GM21528 (cell line): ENCODE data around the gene LYST.
"Not testable (repeated sequence)": the region's sequence is repeated elsewhere in the genome, so short reads cannot be mapped to it uniquely, and the experiment has no call there.

Source experiments
- ATAC-seq: cut with Tn5 transposase; IDR thresholded peaks from one replicate; pipeline ENCODE4 v1.9.1; 2021; ENCODE audit warnings: mild to moderate bottlenecking, moderate library complexity; ENCODE audit not compliant: unreplicated experiment, low FRiP score

The LYST gene, protein sequence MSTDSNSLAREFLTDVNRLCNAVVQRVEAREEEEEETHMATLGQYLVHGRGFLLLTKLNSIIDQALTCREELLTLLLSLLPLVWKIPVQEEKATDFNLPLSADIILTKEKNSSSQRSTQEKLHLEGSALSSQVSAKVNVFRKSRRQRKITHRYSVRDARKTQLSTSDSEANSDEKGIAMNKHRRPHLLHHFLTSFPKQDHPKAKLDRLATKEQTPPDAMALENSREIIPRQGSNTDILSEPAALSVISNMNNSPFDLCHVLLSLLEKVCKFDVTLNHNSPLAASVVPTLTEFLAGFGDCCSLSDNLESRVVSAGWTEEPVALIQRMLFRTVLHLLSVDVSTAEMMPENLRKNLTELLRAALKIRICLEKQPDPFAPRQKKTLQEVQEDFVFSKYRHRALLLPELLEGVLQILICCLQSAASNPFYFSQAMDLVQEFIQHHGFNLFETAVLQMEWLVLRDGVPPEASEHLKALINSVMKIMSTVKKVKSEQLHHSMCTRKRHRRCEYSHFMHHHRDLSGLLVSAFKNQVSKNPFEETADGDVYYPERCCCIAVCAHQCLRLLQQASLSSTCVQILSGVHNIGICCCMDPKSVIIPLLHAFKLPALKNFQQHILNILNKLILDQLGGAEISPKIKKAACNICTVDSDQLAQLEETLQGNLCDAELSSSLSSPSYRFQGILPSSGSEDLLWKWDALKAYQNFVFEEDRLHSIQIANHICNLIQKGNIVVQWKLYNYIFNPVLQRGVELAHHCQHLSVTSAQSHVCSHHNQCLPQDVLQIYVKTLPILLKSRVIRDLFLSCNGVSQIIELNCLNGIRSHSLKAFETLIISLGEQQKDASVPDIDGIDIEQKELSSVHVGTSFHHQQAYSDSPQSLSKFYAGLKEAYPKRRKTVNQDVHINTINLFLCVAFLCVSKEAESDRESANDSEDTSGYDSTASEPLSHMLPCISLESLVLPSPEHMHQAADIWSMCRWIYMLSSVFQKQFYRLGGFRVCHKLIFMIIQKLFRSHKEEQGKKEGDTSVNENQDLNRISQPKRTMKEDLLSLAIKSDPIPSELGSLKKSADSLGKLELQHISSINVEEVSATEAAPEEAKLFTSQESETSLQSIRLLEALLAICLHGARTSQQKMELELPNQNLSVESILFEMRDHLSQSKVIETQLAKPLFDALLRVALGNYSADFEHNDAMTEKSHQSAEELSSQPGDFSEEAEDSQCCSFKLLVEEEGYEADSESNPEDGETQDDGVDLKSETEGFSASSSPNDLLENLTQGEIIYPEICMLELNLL (N-terminal part only)

DNA sequence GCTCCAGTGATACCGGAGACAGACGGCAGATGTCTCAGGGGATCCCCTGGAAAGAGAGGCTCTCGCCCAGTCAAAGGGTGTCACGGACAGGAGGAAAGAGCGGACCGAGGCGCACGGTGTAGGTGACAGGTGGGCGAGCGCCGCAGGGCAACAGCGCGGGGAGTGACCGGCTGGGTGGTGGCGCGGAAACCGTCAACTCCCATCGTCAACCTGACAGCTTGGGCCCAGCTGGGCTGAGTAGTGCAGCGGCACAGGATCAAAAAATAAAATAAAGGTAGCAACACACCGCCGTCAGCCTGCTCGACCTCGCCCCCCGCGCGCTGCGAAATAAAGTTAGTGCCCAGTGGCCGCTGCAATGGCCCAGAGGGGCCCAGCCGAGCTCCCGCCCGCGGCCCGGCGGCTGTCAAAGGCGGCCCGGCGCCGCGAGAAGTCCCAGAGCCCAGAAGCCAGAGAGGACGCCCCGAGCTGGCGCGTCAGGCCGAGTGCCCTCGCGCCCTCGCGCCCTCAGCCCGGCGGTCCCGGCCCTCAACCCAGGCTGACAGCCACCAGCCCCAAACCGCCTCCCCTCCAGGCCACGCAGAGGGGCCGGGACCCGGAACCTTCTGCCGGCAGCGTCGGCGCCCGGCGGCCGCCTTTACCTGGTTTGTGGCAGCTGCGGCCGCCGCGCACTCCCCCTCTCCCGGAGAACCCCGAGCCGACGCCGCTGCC lies at the start of gene LYST:
Gene LYST, minus strand, starts transcription at position 702 of the 708 bp plus-strand sequence. CDS start 36,489 bp downstream, outside the sequence.
- ATAC-seq, result peak; percentile 50

DNA sequence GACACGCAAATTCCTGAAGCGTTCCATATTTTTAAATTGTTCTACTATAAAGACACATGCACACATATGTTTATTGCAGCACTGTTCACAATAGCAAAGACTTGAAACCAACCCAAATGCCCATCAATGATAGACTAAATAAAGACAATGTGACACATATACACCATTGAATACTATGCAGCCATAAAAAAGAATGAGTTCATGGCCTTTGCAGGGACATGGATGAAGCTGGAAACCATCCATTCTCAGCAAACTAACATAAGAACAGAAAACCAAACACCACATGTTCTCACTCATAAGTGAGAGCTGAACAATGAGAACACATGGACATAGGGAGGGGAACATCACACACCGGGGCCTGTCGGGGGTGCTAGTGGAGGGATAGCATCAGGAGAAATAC lies 48.8 kb upstream of the LYST start:
- not testable (repeated sequence) for ATAC-seq

DNA sequence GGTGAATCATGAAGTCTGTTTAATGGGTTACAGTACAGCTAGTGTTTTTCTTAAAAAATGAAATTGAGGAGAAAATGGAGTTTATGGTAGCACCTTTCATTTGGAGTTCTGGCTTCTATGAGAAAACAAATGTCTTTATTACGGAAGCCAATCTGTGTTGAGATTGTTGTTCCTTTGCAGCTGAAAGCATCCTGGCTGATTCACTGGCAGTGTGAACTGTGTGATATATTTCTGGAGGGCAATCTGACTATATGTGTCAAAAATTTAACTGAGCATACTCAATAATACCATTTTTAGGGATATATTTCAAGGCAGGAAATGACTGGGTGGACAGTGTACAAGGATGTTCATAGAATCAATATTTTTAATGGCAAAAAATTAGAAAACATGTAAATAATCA lies 46.6 kb upstream of the LYST start:
- no peak for ATAC-seq

DNA sequence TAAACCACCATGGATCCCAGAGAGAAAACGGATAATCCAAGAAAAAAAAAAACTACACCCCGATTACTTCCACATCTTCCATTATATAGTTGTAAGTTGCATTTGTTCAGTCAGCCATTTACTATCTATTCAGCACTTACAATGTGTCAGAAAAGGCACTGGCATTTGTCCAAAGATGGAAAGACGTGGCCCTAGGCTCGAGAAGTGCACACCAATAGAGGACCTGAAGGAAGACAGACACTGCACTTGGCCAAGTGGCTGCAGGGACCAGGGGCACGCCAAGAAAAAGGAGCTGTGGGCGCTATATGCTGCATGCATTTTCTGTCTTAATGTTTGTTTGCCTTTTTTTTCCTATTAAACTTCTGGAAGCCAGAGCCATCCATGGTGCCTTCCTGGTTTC lies 45.2 kb upstream of the LYST start:
- ATAC-seq, result no peak

- no peak for ATAC-seq
Observed at GRCh38 chr1:235911300-235911662, 44.6 kb upstream of the LYST start.

- ATAC-seq, result no peak
Observed at GRCh38 chr1:235910357-235911299, 43.9 kb upstream of the LYST start.

- no peak for ATAC-seq
Observed at GRCh38 chr1:235908742-235909520, 42.2 kb upstream of the LYST start.

DNA sequence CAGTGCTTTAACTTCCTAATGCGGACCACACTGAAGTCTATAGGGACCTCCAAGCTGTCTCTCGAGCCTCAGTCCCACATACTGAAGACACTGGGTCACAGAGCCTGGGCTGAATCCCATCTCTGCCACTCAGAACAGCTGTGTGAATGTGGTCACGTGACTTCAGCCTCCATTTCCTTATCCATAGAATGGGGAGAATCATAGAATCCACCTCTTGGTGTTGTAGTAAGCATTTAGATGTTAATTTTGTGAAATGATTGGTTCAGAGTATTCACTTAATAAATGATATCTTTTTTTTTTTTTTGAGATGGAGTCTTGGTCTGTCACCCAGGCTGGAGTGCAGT lies 41.2 kb upstream of the LYST start:
- ATAC-seq, result no peak

GRCh38 chr1:235907187-235907896 lies 40.6 kb upstream of the LYST start:
- no peak for ATAC-seq

GRCh38 chr1:235906436-235906835 lies 39.7 kb upstream of the LYST start:
- ATAC-seq, result no peak

DNA sequence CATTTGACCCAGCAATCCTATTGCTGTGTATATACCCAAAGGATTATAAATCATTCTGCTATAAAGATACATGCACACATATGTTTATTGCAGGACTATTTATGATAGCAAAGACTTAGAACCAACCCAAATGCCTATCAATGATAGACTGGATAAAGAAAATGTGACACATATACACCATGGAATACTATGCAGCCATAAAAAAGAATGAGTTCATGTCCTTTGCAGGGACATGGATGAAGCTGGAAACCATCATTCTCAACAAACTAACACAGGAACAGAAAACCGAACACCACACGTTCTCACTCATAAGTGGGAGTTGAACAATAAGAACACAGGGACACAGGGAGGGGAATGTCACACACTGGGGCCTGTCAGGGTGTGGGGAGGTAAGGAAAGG lies 37.1 kb upstream of the LYST start:
- not testable (repeated sequence) for ATAC-seq

DNA sequence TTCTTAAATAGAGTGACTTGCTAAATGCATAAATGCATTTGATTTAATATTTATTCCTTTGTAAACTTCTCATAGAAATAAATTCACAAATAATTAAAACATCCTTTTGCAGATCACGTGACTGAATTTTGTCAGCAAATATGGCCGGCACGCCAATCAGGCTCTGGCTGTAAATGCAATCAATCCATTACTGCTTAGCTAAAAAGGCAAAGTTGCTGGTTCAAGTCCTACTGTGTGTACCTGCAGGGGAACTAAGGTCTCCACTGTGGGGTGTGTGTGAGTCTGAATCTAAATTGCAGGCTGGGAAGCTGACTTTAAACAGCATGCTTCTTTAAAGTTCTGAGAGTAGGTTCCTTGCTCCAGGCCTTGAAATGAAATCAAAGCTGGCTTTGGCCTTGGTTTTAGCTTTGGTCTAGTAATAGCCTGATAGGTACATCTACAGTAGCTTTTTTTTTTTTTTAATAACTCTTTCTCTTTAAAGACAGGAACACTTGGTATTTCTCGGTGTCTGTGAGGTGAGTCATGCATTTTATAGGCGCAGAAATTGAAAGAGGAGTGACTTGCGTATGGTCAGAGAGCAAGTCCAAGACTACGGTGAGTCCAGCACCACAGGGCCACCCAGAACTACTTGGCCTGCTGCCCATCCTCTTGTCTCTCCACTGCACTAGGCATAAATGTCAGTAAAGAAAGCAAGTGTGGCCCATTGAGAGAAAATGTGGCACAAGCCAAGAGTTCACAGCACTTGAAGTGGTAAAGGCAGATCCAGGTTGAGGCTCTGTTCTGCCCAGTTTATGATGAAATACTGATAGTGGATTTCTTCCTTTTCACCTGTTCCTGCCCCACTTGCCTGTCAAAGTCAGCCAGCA lies 36.2 kb upstream of the LYST start:
- no peak for ATAC-seq

GRCh38 chr1:235901461-235901860 lies 34.8 kb upstream of the LYST start:
- no peak for ATAC-seq

- no peak for ATAC-seq
Observed at GRCh38 chr1:235898126-235898525, 31.4 kb upstream of the LYST start.

- no peak for ATAC-seq
Observed at GRCh38 chr1:235893840-235894239, 27.1 kb upstream of the LYST start.

GRCh38 chr1:235892734-235893413 lies 26.2 kb upstream of the LYST start:
- ATAC-seq, result no peak
